Naive thymus-derived CD4-positive, alpha-beta T cell (primary cell): ENCODE results near the gene NDUFA8. TPM values are rescaled to one million over a fixed set of nuclear protein-coding genes. Genes with fewer than 3 reads are reported as not detected.

Source experiments
- ATAC-seq: fragments of 150-1000 bp; cut with Tn5 transposase; 2 replicates; pipeline ENCODE4 v1.10.0; 2021; ENCODE audit warnings: mild to moderate bottlenecking, moderate library complexity
- CTCF ChIA-PET: fragments of 350-600 bp; sonication (Branson Sonifier 250); formaldehyde crosslinking; loops from one replicate; lab custom pipeline; 2021; ENCODE audit warnings: antibody characterized with exemption; lab: Charles Lee
- POLR2A ChIA-PET: fragments of 350-600 bp; sonication (Branson Sonifier 250); formaldehyde crosslinking; loops from one replicate; lab custom pipeline; 2021; ENCODE audit warnings: antibody characterized with exemption, inconsistent platforms; lab: Charles Lee
- DNase-seq, 9 donors: peaks; one replicate each; pipeline versions ENCODE4 v3.0.0 to v3.0.0-alpha.2; 2020 to 2022; ENCODE audit warnings: mixed read lengths in 1 of 9
- H3K27ac ChIP-seq: one replicate; pipeline ENCODE4 v1.7.0; 2013; ENCODE audit warnings: mild to moderate bottlenecking, low read depth, low read length, moderate library complexity
- H3K27me3 ChIP-seq, 2 donors: one replicate each; pipeline ENCODE4 v1.7.0; 2013; ENCODE audit warnings: low read length in 2 of 2, mild to moderate bottlenecking in 2 of 2, moderate library complexity in 2 of 2; ENCODE audit not compliant: control insufficient read depth in 2 of 2, insufficient read depth in 2 of 2
- H3K36me3 ChIP-seq, 3 experiments: 1 replicate in 2 of 3; 2 replicates in 1 of 3; pipeline ENCODE4 v1.7.0; 2013; ENCODE audit warnings: low read length in 3 of 3, mild to moderate bottlenecking in 3 of 3, moderate library complexity in 1 of 3; ENCODE audit not compliant: insufficient read depth in 3 of 3, control insufficient read depth in 2 of 3
- H3K4me1 ChIP-seq, 2 donors: one replicate each; pipeline ENCODE4 v1.7.0; 2013; ENCODE audit warnings: low read length in 2 of 2, mild to moderate bottlenecking in 2 of 2, moderate library complexity in 1 of 2; ENCODE audit not compliant: control insufficient read depth in 2 of 2, insufficient read depth in 2 of 2
- H3K4me3 ChIP-seq: 2 replicates; pipeline ENCODE4 v1.7.0; 2013; ENCODE audit warnings: mild to moderate bottlenecking, low read length
- H3K9me3 ChIP-seq, 3 experiments: 1 replicate in 2 of 3; 2 replicates in 1 of 3; pipeline ENCODE4 v1.7.0; 2013; ENCODE audit warnings: low read length in 3 of 3; ENCODE audit not compliant: control insufficient read depth in 2 of 3
- H3K27ac Mint-ChIP-seq, 9 donors: one replicate each; pipeline ENCODE4 v1.8.0; 2020 to 2022; ENCODE audit warnings: mixed read lengths in 9 of 9, mild to moderate bottlenecking in 8 of 9, moderate library complexity in 5 of 9, inconsistent platforms in 2 of 9
- H3K27me3 Mint-ChIP-seq, 5 donors: one replicate each; pipeline ENCODE4 v1.8.0; 2021 to 2022; ENCODE audit warnings: mixed read lengths in 5 of 5, mild to moderate bottlenecking in 1 of 5
- H3K36me3 Mint-ChIP-seq, 5 donors: one replicate each; pipeline ENCODE4 v1.8.0; 2020 to 2022; ENCODE audit warnings: mixed read lengths in 5 of 5, mild to moderate bottlenecking in 3 of 5, inconsistent platforms in 1 of 5
- H3K4me1 Mint-ChIP-seq, 7 donors: one replicate each; pipeline ENCODE4 v1.8.0; 2020 to 2022; ENCODE audit warnings: mixed read lengths in 7 of 7, mild to moderate bottlenecking in 3 of 7, inconsistent platforms in 1 of 7
- H3K4me3 Mint-ChIP-seq, 10 donors: one replicate each; pipeline ENCODE4 v1.8.0; 2020 to 2022; ENCODE audit warnings: mild to moderate bottlenecking in 10 of 10, mixed read lengths in 10 of 10, moderate library complexity in 6 of 10, inconsistent platforms in 2 of 10
- H3K9me3 Mint-ChIP-seq, 11 donors: one replicate each; pipeline ENCODE4 v1.8.0; 2020 to 2022; ENCODE audit warnings: mixed read lengths in 11 of 11, mild to moderate bottlenecking in 4 of 11, inconsistent platforms in 1 of 11, moderate library complexity in 1 of 11
- intact Hi-C, 2 donors: fragments of 100-400 bp; cut with micrococcal nuclease; formaldehyde crosslinking; loops; one replicate each; pipeline ENCODE4 v1.15.1; 2023
- polyA plus RNA-seq, 2 donors: library from polyadenylated mRNA; unstranded; fragments of 300-500 nt; fragmentation: Illumina TruSeq; gene quantifications; one replicate each; pipeline ENCODE4 v1.2.3, GENCODE V29; 2021
- total RNA-seq, 6 experiments: library from RNA in 5 of 6; stranded (reverse) in 5 of 6; gene quantifications; 1 replicate in 5 of 6; 2 replicates in 1 of 6; pipeline ENCODE4 v1.2.3 and lab custom pipeline; 2021 to 2026

Gene NDUFA8
- total and polyA plus RNA-seq, 7 experiments from 2014 or later, result 6.7 to 93.6 (median 18.2) TPM

DNA sequence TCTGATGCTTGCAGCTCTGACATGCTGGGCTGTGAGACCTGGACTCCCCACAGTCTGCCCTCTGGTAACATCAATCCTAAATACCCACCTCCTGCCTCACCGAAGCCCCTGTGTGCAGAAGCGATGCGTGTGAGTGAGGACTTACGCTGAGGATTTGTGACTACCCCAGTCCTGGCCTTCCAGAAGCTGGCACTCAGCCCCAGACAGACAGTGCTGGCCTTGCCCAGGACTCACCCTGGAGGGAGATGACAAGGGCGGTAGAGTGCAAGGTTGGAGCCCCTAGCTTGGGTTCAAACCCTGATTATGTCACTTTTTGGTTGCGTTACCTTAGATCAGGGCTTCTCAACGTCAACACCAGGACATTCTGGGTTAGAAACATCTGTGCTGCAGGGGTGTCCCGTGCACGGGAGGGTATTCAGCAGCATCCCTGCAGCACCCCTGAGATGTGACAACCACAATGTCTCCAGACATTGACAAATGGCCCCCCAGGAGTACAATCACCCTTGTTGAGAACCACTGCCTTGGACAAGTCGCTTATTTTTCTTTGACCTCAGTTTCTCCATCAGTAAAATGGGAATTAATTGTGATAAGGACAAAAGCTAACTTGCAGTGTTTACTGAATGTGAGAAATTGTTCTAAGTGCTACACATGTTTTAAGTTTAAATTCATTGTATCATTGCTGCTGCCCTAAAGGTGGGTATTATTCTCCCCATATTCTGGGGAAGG lies 43.0 kb downstream of the NDUFA8 start:
- H3K27ac Mint-ChIP-seq, result no peak overlapping the region
- no peaks in the 10 kb centered on the region for H3K36me3 Mint-ChIP-seq
- no peak overlapping the region for H3K4me3 Mint-ChIP-seq
- H3K36me3 ChIP-seq, result no peaks in the 10 kb centered on the region
- no peaks in the 10 kb centered on the region for H3K27me3 ChIP-seq
- no peaks in the 10 kb centered on the region for H3K9me3 Mint-ChIP-seq
- ChIA-PET CTCF (interaction anchor here (1.6 to 2.0 kb wide), 2 partner anchors 15 to 18 kb away, joined by 3 to 9 read pairs; no protein-coding TSS in a partner anchor), POLR2A (no interaction called here)
- H3K9me3 ChIP-seq, result no peaks in the 10 kb centered on the region
- intact Hi-C loops, result no loop called here
- H3K4me3 ChIP-seq, result no peak overlapping the region
- peaks cover 0 to 14% (median 5%) of the 10 kb centered on the region in 5 donors for H3K27me3 Mint-ChIP-seq
- H3K4me1 ChIP-seq, result no peaks in the 10 kb centered on the region
- H3K4me1 Mint-ChIP-seq, result no peaks in the 10 kb centered on the region
- DNase-seq (no peak), ATAC-seq (no peak)
- no peak overlapping the region for H3K27ac ChIP-seq

GRCh38 chr9:122116040-122116439 lies 43.5 kb downstream of the NDUFA8 start:
- no peak overlapping the region for H3K4me3 Mint-ChIP-seq
- no peak overlapping the region for H3K27ac ChIP-seq
- intact Hi-C loops, result no loop called here
- ATAC-seq (no peak), DNase-seq (no peak)
- no peaks in the 10 kb centered on the region for H3K36me3 ChIP-seq
- H3K36me3 Mint-ChIP-seq, result no peaks in the 10 kb centered on the region
- no peaks in the 10 kb centered on the region for H3K9me3 Mint-ChIP-seq
- H3K27me3 Mint-ChIP-seq, result peaks cover 0 to 14% (median 5%) of the 10 kb centered on the region in 5 donors
- ChIA-PET CTCF (interaction anchor here (1.6 to 2.0 kb wide), 2 partner anchors 15 to 17 kb away, joined by 3 to 9 read pairs; no protein-coding TSS in a partner anchor), POLR2A (no interaction called here)
- H3K4me3 ChIP-seq, result no peak overlapping the region
- no peaks in the 10 kb centered on the region for H3K9me3 ChIP-seq
- H3K27me3 ChIP-seq, result no peaks in the 10 kb centered on the region
- no peaks in the 10 kb centered on the region for H3K4me1 Mint-ChIP-seq
- no peak overlapping the region for H3K27ac Mint-ChIP-seq
- H3K4me1 ChIP-seq, result no peaks in the 10 kb centered on the region

DNA sequence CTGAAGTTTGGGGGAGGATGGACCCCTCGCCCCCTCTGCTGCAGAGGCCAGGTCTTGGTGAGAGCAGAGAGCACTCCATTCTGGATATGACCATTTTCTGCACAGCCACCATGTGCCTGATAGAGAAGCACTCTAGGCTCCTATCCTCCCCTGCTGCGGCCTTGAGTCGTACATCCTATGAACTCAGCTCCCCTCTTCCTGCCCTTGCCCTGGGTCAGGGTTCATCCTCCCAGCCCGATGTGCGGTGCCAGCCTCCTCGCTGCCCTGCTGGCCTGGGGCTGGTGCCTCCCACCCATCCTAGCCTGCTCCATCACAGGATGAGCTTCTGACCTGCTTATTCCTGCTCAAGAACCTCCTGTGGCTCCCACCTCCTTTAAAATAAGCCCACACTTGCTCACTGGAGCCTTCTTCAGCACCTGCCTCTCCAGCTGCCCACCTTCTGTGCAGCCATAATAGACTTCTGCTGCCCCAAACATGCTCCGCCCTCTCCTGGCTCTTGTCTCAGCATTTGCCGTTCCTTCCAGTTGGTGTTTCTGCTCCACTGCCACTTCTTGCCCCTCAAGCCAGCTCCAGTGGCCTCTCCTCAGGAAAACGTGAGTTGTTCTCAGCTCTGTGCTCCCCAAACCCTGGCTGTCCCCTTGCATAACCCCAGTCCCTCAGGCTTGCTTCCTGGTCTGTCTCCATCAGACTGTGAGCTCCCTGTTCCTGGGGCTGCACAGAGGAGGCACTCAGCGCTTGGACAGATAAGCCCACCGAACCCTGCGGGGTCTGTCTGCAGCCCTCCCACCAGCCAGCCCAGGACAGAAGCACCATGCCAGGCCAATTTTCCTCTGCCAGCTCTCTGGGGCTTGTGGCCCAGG lies 44.2 kb downstream of the NDUFA8 start:
- Histone ChIP-seq H3K27ac (no peak overlapping the region), H3K27me3 (no peaks in the 10 kb centered on the region), H3K9me3 (no peaks in the 10 kb centered on the region), H3K36me3 (no peaks in the 10 kb centered on the region), H3K4me3 (no peak overlapping the region), H3K4me1 (no peaks in the 10 kb centered on the region)
- ChIA-PET POLR2A (no interaction called here), CTCF (interaction anchor here (1.6 to 2.0 kb wide), 2 partner anchors 14 to 17 kb away, joined by 3 to 9 read pairs; no protein-coding TSS in a partner anchor)
- Mint-ChIP-seq H3K9me3 (no peaks in the 10 kb centered on the region), H3K36me3 (no peaks in the 10 kb centered on the region), H3K27me3 (peaks cover 0 to 14% (median 5%) of the 10 kb centered on the region in 5 donors), H3K4me1 (no peaks in the 10 kb centered on the region), H3K4me3 (no peak overlapping the region), H3K27ac (no peak overlapping the region)
- no peak for ATAC-seq
- no peak for DNase-seq
- intact Hi-C loops, result no loop called here

- ChIA-PET POLR2A (no interaction called here), CTCF (no interaction called here)
- no peak for DNase-seq
- H3K36me3 Mint-ChIP-seq, result no peaks in the 10 kb centered on the region
- no peaks in the 10 kb centered on the region for H3K4me1 Mint-ChIP-seq
- H3K4me1 ChIP-seq, result no peaks in the 10 kb centered on the region
- ATAC-seq, result no peak
- H3K9me3 ChIP-seq, result no peaks in the 10 kb centered on the region
- no peaks in the 10 kb centered on the region for H3K9me3 Mint-ChIP-seq
- no peak overlapping the region for H3K4me3 Mint-ChIP-seq
- no peak overlapping the region for H3K4me3 ChIP-seq
- intact Hi-C loops, result no loop called here
- H3K27me3 Mint-ChIP-seq, result peaks cover 0 to 14% (median 5%) of the 10 kb centered on the region in 5 donors
- H3K27me3 ChIP-seq, result no peaks in the 10 kb centered on the region
- H3K36me3 ChIP-seq, result no peaks in the 10 kb centered on the region
- no peak overlapping the region for H3K27ac ChIP-seq
- H3K27ac Mint-ChIP-seq, result no peak overlapping the region
Observed at GRCh38 chr9:122113574-122113973, 46.0 kb downstream of the NDUFA8 start.

DNA sequence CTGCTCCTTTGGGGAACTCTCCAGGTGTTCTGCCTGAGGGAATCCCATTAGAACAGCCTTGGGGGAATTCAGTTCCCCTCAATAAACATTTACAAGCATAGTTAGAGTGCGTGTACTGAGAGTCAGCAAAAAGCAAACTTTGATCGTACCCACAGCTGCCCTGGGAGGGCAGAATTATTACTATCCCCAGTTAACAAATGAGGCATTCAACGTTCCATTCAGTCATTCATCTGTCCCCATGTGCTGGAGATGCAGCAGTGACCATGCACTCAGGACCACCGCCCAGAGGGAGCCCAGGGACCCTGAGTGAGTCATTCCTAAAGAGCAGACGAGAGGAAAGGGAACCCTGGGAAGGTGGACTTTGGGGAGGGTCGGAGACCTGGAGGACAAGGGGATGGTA lies 47.3 kb downstream of the NDUFA8 start:
- CTCF ChIA-PET, result no interaction called here
- POLR2A ChIA-PET, result no interaction called here

GRCh38 chr9:122111413-122112085 lies 48.0 kb downstream of the NDUFA8 start:
- DNase-seq (no peak), ATAC-seq (no peak)
- Histone ChIP-seq H3K4me1 (no peaks in the 10 kb centered on the region), H3K27me3 (no peaks in the 10 kb centered on the region), H3K27ac (no peak overlapping the region), H3K4me3 (no peak overlapping the region), H3K36me3 (no peaks in the 10 kb centered on the region), H3K9me3 (no peaks in the 10 kb centered on the region)
- ChIA-PET CTCF (interaction anchor here (1.0 kb wide), 1 partner anchor 14 kb away, joined by 3 read pairs; no protein-coding TSS in a partner anchor), POLR2A (no interaction called here)
- Mint-ChIP-seq H3K9me3 (no peaks in the 10 kb centered on the region), H3K27me3 (peaks cover 0 to 14% (median 5%) of the 10 kb centered on the region in 5 donors), H3K4me3 (no peak overlapping the region), H3K27ac (no peak overlapping the region), H3K4me1 (no peaks in the 10 kb centered on the region), H3K36me3 (no peaks in the 10 kb centered on the region)
- intact Hi-C loops, result no loop called here

More for the DNA sequence above, 47.3 kb downstream of the NDUFA8 start:
- Mint-ChIP-seq H3K36me3 (no peaks in the 10 kb centered on the region), H3K27ac (no peak overlapping the region), H3K4me1 (no peaks in the 10 kb centered on the region), H3K27me3 (peaks cover 0 to 14% (median 5%) of the 10 kb centered on the region in 5 donors), H3K9me3 (no peaks in the 10 kb centered on the region), H3K4me3 (no peak overlapping the region)
- intact Hi-C loops, result no loop called here
- no peaks in the 10 kb centered on the region for H3K27me3 ChIP-seq
- no peak overlapping the region for H3K27ac ChIP-seq
- no peaks in the 10 kb centered on the region for H3K9me3 ChIP-seq
- no peaks in the 10 kb centered on the region for H3K4me1 ChIP-seq
- no peak overlapping the region for H3K4me3 ChIP-seq
- no peaks in the 10 kb centered on the region for H3K36me3 ChIP-seq
- no peak for ATAC-seq
- no peak for DNase-seq
